SK-N-SH treated with all-trans-retinoic acid at 6 μM for 48 hours (cell line): ENCODE results near the gene NSG1.

Experiments
- ATAC-seq: fragments of 200-7000 bp; cut with Tn5 transposase; 3 replicates; pipeline ENCODE4 v1.9.1; 2020; ENCODE audit warnings: mild to moderate bottlenecking, moderate library complexity
- ARNTL ChIP-seq: fragments of 450-650 bp; formaldehyde crosslinking; IDR thresholded peaks from 2 replicates; pipeline ENCODE4 v1.5.0; 2020; ENCODE audit warnings: low read depth, mild to moderate bottlenecking, moderate library complexity, borderline replicate concordance
- BACH2 ChIP-seq: fragments of 250-450 bp; sonication (Bioruptor Pico); IDR thresholded peaks from 2 replicates; pipeline ENCODE4 v1.9.0; 2021; ENCODE audit warnings: mild to moderate bottlenecking, borderline replicate concordance
- CREB5 ChIP-seq: fragments of 250-450 bp; sonication (Bioruptor Pico); IDR thresholded peaks from 2 replicates; pipeline ENCODE4 v1.5.1; 2020; ENCODE audit warnings: low read depth, mild to moderate bottlenecking, moderate library complexity
- CSRNP3 ChIP-seq: fragments of 250-450 bp; sonication (Bioruptor Pico); IDR thresholded peaks from 2 replicates; pipeline ENCODE4 v1.5.1; 2021; ENCODE audit warnings: mild to moderate bottlenecking, moderate library complexity
- GLIS3 ChIP-seq: fragments of 250-450 bp; sonication (Bioruptor Pico); IDR thresholded peaks from 2 replicates; pipeline ENCODE4 v1.5.0; 2020; ENCODE audit warnings: mild to moderate bottlenecking, moderate library complexity
- ISL1 ChIP-seq: fragments of 250-450 bp; sonication (Bioruptor Pico); IDR thresholded peaks from 2 replicates; pipeline ENCODE4 v2.1.2; 2022; ENCODE audit warnings: mild to moderate bottlenecking, moderate library complexity
- OSR1 ChIP-seq: fragments of 250-450 bp; sonication (Bioruptor Pico); IDR thresholded peaks from 2 replicates; pipeline ENCODE4 v1.8.0; 2022; ENCODE audit warnings: moderate library complexity, mild to moderate bottlenecking, inconsistent platforms
- PATZ1 ChIP-seq: fragments of 250-450 bp; sonication (Bioruptor Pico); IDR thresholded peaks from 2 replicates; pipeline ENCODE4 v1.8.0; 2020; ENCODE audit warnings: mild to moderate bottlenecking, moderate library complexity, borderline replicate concordance
- PPARA ChIP-seq: fragments of 250-450 bp; sonication (Bioruptor Pico); IDR thresholded peaks from 2 replicates; pipeline ENCODE4 v1.5.0; 2020; ENCODE audit warnings: mild to moderate bottlenecking, borderline replicate concordance
- RARB ChIP-seq: fragments of 250-450 bp; sonication (Bioruptor Pico); IDR thresholded peaks from 2 replicates; pipeline ENCODE4 v1.8.0; 2021; ENCODE audit warnings: mild to moderate bottlenecking, moderate library complexity
- TCF4 ChIP-seq: fragments of 250-450 bp; sonication (Bioruptor Pico); IDR thresholded peaks from 2 replicates; pipeline ENCODE4 v1.8.0; 2021; ENCODE audit warnings: mild to moderate bottlenecking, moderate library complexity, borderline replicate concordance
- TOX ChIP-seq: fragments of 250-450 bp; sonication (Bioruptor Pico); IDR thresholded peaks from 2 replicates; pipeline ENCODE4 v1.8.0; 2021; ENCODE audit warnings: mild to moderate bottlenecking, moderate library complexity, borderline replicate concordance
- TSHZ2 ChIP-seq: fragments of 250-450 bp; sonication (Bioruptor Pico); IDR thresholded peaks from 2 replicates; pipeline ENCODE4 v1.5.0; 2020; ENCODE audit warnings: mild to moderate bottlenecking, moderate library complexity
- ZFP3 ChIP-seq: fragments of 250-450 bp; sonication (Bioruptor Pico); IDR thresholded peaks from 2 replicates; pipeline ENCODE4 v1.5.0; 2020; ENCODE audit warnings: mild to moderate bottlenecking, moderate library complexity
- ZFP30 ChIP-seq: fragments of 450-650 bp; formaldehyde crosslinking; IDR thresholded peaks from 2 replicates; pipeline ENCODE4 v1.5.0; 2022; ENCODE audit warnings: mild to moderate bottlenecking, moderate library complexity
- ZNF565 ChIP-seq: fragments of 450-650 bp; formaldehyde crosslinking; conservative IDR thresholded peaks from 2 replicates; pipeline ENCODE4 v1.5.0; 2020; ENCODE audit warnings: low read depth, mild to moderate bottlenecking, moderate library complexity
- ZNF70 ChIP-seq: fragments of 450-650 bp; formaldehyde crosslinking; IDR thresholded peaks from 2 replicates; pipeline ENCODE4 v1.5.0; 2020; ENCODE audit warnings: mild to moderate bottlenecking, moderate library complexity
- ZNF8 ChIP-seq: fragments of 450-650 bp; formaldehyde crosslinking; IDR thresholded peaks from 2 replicates; pipeline ENCODE4 v1.5.0; 2020; ENCODE audit warnings: mild to moderate bottlenecking, moderate library complexity
- TF ChIP-seq, protein P1 (sequence below): fragments of 250-450 bp; sonication (Bioruptor Pico); IDR thresholded peaks from 2 replicates; pipeline ENCODE4 v1.8.0; 2021; ENCODE audit warnings: low read depth, mild to moderate bottlenecking, moderate library complexity, borderline replicate concordance

Gene NSG1

GRCh38 chr4:4457803-4458553 lies 71.1 kb downstream of the NSG1 start (continued):
- TF ChIP-seq TSHZ2 (CRISPR knock-in tag) (no peak), PPARA (CRISPR knock-in tag) (no peak)

DNA sequence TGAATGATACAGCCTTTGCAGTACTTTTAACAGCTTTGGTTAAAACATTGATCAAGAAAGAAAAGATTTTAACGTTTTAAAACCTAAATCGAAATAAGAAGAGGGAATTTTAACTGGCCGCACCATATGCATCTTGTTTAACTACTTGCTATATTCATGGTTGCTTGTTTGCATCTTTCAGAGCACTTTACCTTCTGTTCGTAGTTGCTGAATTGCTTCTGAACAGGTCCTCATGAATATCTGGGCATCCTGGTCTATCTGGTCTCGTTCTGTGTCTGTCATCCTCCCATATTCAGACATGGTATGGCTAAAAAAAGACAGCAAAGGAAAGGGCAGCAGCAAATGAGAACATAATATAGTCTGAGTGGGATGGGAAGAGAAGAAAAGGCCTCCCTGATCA lies 72.3 kb downstream of the NSG1 start:
- ATAC-seq: no peak
- TF ChIP-seq TCF4 (no peak), BACH2 (CRISPR knock-in tag) (no peak), PPARA (CRISPR knock-in tag) (no peak), GLIS3 (CRISPR knock-in tag) (no peak), RARB (CRISPR knock-in tag) (no peak)

DNA sequence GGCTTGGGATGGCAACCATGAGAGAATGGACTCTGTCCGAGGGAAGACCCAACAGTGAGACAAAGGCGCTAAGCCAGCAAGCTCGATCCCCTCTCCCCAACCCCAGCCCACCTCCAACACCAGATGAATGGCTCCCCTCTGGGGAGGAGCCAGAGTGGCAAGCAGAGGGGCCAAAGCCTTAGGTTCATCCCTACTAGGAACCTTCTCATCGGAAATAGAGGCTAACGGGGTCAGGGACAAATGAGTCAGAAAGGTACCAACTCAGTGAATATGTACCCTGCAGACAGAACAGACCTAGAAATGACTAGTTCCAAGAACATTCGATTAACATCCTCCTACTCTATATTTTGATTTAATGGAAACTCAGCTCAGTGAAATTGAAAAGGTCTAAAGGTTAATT lies 73.9 kb downstream of the NSG1 start:
- TF ChIP-seq PPARA (CRISPR knock-in tag): no peak
- TF ChIP-seq ZNF8 (CRISPR knock-in tag): no peak
- TF ChIP-seq RARB (CRISPR knock-in tag): no peak
- no peak for TF ChIP-seq ZNF70 (CRISPR knock-in tag)
- TF ChIP-seq ZFP3: no peak
- TF ChIP-seq ZFP30 (CRISPR knock-in tag): no peak
- TF ChIP-seq GLIS3 (CRISPR knock-in tag): no peak
- no peak for TF ChIP-seq BACH2 (CRISPR knock-in tag)
- TF ChIP-seq TSHZ2 (CRISPR knock-in tag): no peak
- no peak for TF ChIP-seq TOX
- TF ChIP-seq ISL1: no peak
- no peak for TF ChIP-seq PATZ1
- no peak for TF ChIP-seq CREB5 (CRISPR knock-in tag)
- TF ChIP-seq ZNF565: no peak
- no peak for TF ChIP-seq ARNTL (CRISPR knock-in tag)
- TF ChIP-seq, protein P1, sequence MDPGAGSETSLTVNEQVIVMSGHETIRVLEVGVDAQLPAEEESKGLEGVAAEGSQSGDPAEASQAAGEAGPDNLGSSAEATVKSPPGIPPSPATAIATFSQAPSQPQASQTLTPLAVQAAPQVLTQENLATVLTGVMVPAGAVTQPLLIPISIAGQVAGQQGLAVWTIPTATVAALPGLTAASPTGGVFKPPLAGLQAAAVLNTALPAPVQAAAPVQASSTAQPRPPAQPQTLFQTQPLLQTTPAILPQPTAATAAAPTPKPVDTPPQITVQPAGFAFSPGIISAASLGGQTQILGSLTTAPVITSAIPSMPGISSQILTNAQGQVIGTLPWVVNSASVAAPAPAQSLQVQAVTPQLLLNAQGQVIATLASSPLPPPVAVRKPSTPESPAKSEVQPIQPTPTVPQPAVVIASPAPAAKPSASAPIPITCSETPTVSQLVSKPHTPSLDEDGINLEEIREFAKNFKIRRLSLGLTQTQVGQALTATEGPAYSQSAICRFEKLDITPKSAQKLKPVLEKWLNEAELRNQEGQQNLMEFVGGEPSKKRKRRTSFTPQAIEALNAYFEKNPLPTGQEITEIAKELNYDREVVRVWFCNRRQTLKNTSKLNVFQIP (CRISPR knock-in tag): no peak
- no peak for TF ChIP-seq CSRNP3 (CRISPR knock-in tag)
- TF ChIP-seq OSR1 (CRISPR knock-in tag): no peak
- ATAC-seq: no peak
